OCI-LY1 (cell line): ENCODE data around the gene GPATCH8.

Experiments
- H2AFZ ChIP-seq: fragments of 200-600 bp; sonication (generic), shearing (Covaris generic); 2 replicates; pipeline ENCODE4 v1.6.0; 2014; ENCODE audit warnings: antibody characterized with exemption, mild to moderate bottlenecking, low read length
- H3F3A ChIP-seq: fragments of 200-600 bp; sonication (generic), shearing (Covaris generic); 2 replicates; pipeline ENCODE4 v1.6.0; 2014; ENCODE audit warnings: mild to moderate bottlenecking, antibody characterized with exemption, low read length, moderate library complexity; ENCODE audit not compliant: insufficient read depth
- H3K27ac ChIP-seq: fragments of 200-600 bp; sonication (generic); 2 replicates; pipeline ENCODE4 v1.5.1; 2014; ENCODE audit warnings: low read length, mixed run types, mild to moderate bottlenecking, low read depth; ENCODE audit not compliant: poor library complexity, severe bottlenecking
- H3K27me3 ChIP-seq: fragments of 200-600 bp; sonication (generic); 2 replicates; pipeline ENCODE4 v1.6.0; 2014; ENCODE audit warnings: antibody characterized with exemption, mild to moderate bottlenecking, low read length, moderate library complexity; ENCODE audit not compliant: insufficient read depth
- H3K36me3 ChIP-seq: fragments of 200-600 bp; sonication (generic); 2 replicates; pipeline ENCODE4 v1.6.1; 2014; ENCODE audit warnings: mild to moderate bottlenecking, antibody characterized with exemption, low read length, moderate library complexity, mixed read lengths; ENCODE audit not compliant: insufficient read depth
- H3K4me1 ChIP-seq: fragments of 200-600 bp; sonication (generic); 2 replicates; pipeline ENCODE4 v1.5.1; 2014; ENCODE audit warnings: mild to moderate bottlenecking, low read length, moderate library complexity; ENCODE audit not compliant: insufficient read depth, severe bottlenecking
- H3K4me2 ChIP-seq: fragments of 200-600 bp; sonication (generic), shearing (Covaris generic); 2 replicates; pipeline ENCODE4 v1.6.1; 2014; ENCODE audit warnings: low read length
- H3K4me3 ChIP-seq: fragments of 200-600 bp; sonication (generic); 2 replicates; pipeline ENCODE4 v1.5.1; 2014; ENCODE audit warnings: low read length, low read depth, mild to moderate bottlenecking, mixed read lengths; ENCODE audit not compliant: poor library complexity, severe bottlenecking
- H3K79me2 ChIP-seq: fragments of 200-600 bp; shearing (Covaris generic); 2 replicates; pipeline ENCODE4 v1.6.1; 2016; ENCODE audit warnings: mixed run types, low read length, mixed read lengths; ENCODE audit not compliant: insufficient read depth
- H3K9ac ChIP-seq: fragments of 200-600 bp; sonication (generic), shearing (Covaris generic); 2 replicates; pipeline ENCODE4 v1.6.1; 2014; ENCODE audit warnings: mild to moderate bottlenecking, low read length, mixed read lengths
- H3K9me2 ChIP-seq: fragments of 200-600 bp; sonication (generic), shearing (Covaris generic); 2 replicates; pipeline ENCODE4 v1.6.1; 2014; ENCODE audit warnings: low read depth, mild to moderate bottlenecking, low read length, mixed read lengths
- H3K9me3 ChIP-seq: fragments of 200-600 bp; shearing (Covaris generic); 2 replicates; pipeline ENCODE4 v1.6.1; 2014; ENCODE audit warnings: low read length, mixed read lengths
- H4K20me1 ChIP-seq: fragments of 200-600 bp; sonication (generic), shearing (Covaris generic); 2 replicates; pipeline ENCODE4 v1.6.0; 2016; ENCODE audit warnings: mild to moderate bottlenecking, low read length; ENCODE audit not compliant: insufficient read depth
- EZH2 ChIP-seq: fragments of 200-600 bp; sonication (generic), shearing (Covaris generic); IDR thresholded peaks from 2 replicates; pipeline ENCODE4 v1.8.0; 2017; ENCODE audit warnings: borderline replicate concordance, mixed run types, mild to moderate bottlenecking, antibody characterized with exemption, low read length, moderate library complexity, mixed read lengths
- TF ChIP-seq, protein P1 (sequence below): fragments of 200-600 bp; sonication (generic), shearing (Covaris generic); IDR thresholded peaks from 2 replicates; pipeline ENCODE4 v1.5.1; 2017; ENCODE audit warnings: mild to moderate bottlenecking, antibody characterized with exemption, low read length, moderate library complexity, mixed read lengths

Gene GPATCH8

DNA sequence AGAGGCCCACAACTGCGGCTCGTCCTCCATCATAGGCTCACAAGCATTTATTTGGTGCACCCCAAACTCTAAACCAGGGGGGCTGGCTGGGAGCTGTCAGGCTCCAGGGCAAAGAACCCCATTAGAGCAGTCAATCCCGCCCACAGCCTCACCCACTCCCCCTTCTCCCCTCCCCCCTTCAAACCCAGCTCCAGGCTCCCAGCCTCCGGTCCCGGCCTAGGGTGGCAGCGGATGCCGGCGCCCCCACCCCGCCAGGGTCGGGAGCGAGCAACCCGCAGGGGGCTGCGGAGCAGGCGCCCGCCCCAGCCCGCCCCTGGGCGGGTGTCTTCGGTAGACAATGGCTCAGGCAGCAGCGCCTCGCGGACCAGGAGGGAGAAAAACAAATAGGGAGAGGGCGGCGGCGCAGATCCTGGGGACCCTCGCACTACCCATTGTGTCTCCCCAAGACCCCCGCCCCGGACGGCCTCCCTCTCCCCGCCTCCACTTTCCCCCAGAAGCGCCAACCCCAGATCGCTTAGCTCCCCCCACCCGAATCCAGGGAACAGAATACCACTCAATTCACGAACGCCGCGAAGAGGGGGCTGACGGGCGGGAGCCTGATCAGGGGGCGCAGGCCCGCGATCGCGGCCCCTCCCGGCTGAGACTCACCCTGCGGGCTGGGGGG, 140.1 kb downstream of the GPATCH8 start:
- H3K79me2 ChIP-seq = no peaks in the 10 kb centered on the region
- H3K4me1 ChIP-seq = peaks cover 10% of the 10 kb centered on the region
- no peaks in the 10 kb centered on the region for H3F3A ChIP-seq
- no peak overlapping the region for H3K27ac ChIP-seq
- peak overlapping the region; percentile 43; the same call in 1 of the 2 replicates for H3K9ac ChIP-seq
- TF ChIP-seq EZH2 = no peak
- TF ChIP-seq, protein P1, sequence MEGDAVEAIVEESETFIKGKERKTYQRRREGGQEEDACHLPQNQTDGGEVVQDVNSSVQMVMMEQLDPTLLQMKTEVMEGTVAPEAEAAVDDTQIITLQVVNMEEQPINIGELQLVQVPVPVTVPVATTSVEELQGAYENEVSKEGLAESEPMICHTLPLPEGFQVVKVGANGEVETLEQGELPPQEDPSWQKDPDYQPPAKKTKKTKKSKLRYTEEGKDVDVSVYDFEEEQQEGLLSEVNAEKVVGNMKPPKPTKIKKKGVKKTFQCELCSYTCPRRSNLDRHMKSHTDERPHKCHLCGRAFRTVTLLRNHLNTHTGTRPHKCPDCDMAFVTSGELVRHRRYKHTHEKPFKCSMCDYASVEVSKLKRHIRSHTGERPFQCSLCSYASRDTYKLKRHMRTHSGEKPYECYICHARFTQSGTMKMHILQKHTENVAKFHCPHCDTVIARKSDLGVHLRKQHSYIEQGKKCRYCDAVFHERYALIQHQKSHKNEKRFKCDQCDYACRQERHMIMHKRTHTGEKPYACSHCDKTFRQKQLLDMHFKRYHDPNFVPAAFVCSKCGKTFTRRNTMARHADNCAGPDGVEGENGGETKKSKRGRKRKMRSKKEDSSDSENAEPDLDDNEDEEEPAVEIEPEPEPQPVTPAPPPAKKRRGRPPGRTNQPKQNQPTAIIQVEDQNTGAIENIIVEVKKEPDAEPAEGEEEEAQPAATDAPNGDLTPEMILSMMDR = no peak
- H2AFZ ChIP-seq = no peak overlapping the region
- H3K36me3 ChIP-seq = no peaks in the 10 kb centered on the region
- H4K20me1 ChIP-seq = no peaks in the 10 kb centered on the region
- peaks cover 4% of the 10 kb centered on the region for H3K27me3 ChIP-seq
- no peaks in the 10 kb centered on the region for H3K9me3 ChIP-seq
- peak overlapping the region; percentile 75 for H3K4me2 ChIP-seq
- peak overlapping the region; percentile 63 for H3K4me3 ChIP-seq
- no peaks in the 10 kb centered on the region for H3K9me2 ChIP-seq

DNA sequence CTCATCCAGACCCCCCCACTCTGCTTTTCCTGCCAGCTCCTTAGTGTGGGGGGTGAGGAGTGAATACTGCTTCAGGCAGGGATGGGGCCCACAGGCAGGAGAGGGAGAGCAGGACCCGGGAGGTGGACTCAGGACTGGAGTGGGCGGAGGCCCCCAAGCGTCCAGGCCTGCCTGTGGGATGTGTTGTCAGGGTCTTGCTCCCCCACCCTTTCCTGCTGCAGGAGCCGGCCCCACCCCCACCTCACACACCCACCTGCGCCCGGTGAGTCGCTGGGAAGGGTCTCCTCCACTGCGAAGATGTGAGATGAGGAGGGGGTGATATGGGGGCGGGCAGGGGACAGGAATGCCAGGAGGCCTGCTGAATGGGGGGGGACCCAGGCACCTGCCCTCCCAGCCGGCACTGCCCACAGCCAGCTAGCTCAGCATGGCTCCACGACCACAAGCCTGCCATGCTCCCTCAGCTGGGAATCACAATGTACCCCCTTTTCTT, 140.7 kb downstream of the GPATCH8 start:
- H2AFZ ChIP-seq = no peak overlapping the region
- H3K36me3 ChIP-seq = no peaks in the 10 kb centered on the region
- no peaks in the 10 kb centered on the region for H3K79me2 ChIP-seq
- no peak overlapping the region for H3K9ac ChIP-seq
- peaks cover 10% of the 10 kb centered on the region for H3K4me1 ChIP-seq
- peak overlapping the region; percentile 63 for H3K4me3 ChIP-seq
- H3K27me3 ChIP-seq = peaks cover 4% of the 10 kb centered on the region
- no peak overlapping the region for H3K27ac ChIP-seq
- no peaks in the 10 kb centered on the region for H3K9me2 ChIP-seq
- no peaks in the 10 kb centered on the region for H3K9me3 ChIP-seq
- peak overlapping the region; percentile 75 for H3K4me2 ChIP-seq
- H3F3A ChIP-seq = no peaks in the 10 kb centered on the region
- TF ChIP-seq, protein P1 = no peak
- no peak for TF ChIP-seq EZH2
- no peaks in the 10 kb centered on the region for H4K20me1 ChIP-seq

DNA sequence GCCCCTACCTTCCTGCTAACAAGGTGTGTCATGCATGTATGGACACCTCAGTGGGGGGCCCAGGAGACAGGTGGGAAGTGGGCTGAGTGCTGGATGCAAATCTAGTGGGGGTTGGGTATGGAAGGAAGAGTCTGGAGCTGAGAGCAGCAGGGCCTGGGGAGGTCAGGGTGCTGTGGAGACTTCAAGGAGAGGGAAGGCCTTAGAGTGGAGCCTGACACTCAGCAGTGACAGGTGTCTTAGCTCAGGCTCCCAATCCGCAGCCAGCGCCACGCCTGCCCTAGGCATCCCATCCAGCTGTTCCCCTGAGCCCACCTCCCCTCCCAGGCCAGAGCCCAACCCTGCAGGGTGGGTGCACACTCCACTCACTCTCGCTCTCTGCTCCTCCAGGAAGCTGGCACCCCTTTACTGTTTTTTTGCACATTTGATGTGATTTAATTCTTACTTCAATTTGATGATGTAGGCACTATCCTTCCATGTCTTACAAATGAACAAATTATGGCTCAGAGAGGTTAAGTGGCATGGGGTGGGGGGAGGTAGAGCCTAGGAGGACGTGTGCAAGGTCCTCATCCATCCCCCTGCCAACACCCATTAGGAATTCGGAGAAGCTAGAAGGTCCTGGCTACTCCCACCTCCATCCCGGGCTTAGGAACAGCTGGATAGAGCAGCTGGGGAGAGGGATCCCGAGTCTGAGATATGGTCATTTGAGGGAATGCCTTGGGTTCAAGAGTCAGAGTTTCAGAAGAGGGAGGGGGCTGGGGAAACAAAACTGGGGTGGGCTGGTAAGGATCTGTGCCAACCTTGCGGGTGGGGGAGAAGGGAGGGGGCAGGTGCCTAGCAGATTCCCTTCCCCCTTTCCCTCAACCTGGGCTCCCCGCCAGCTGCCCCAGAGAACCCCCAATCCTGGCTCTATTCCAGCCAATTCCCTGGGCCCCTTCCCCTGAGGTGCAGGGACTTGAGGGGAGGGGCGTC, 141.6 kb downstream of the GPATCH8 start:
- Histone ChIP-seq H4K20me1 (no peaks in the 10 kb centered on the region), H3F3A (no peaks in the 10 kb centered on the region), H3K9ac (no peak overlapping the region), H3K4me2 (no peak overlapping the region), H3K79me2 (no peaks in the 10 kb centered on the region), H3K4me1 (peaks cover 10% of the 10 kb centered on the region), H3K4me3 (no peak overlapping the region), H3K27ac (no peak overlapping the region), H3K27me3 (peaks cover 4% of the 10 kb centered on the region), H3K9me2 (no peaks in the 10 kb centered on the region), H3K36me3 (no peaks in the 10 kb centered on the region), H3K9me3 (no peaks in the 10 kb centered on the region), H2AFZ (no peak overlapping the region)
- TF ChIP-seq, protein P1 = no peak
- no peak for TF ChIP-seq EZH2
